DMS53 treated with DMSO at 0.1 percent for 48 hours (cell line): ENCODE data around the gene UQCRHL.

Experiments
- DNase-seq: peaks from one replicate; lab custom pipeline; 2025; ENCODE audit not compliant: unreplicated experiment; lab: John Stamatoyannopoulos, UW

The UQCRHL gene

GRCh38 chr1:15758953-15759661 is 48.3 kb downstream of the UQCRHL start:
- no peak for DNase-seq

GRCh38 chr1:15758343-15758931 is 49.0 kb downstream of the UQCRHL start, which contains the start of gene FBLIM1:
FBLIM1 (plus strand) TSS chr1:15758795; CDS start chr1:15764984, 6,189 bp downstream.
- no peak for DNase-seq

DNA sequence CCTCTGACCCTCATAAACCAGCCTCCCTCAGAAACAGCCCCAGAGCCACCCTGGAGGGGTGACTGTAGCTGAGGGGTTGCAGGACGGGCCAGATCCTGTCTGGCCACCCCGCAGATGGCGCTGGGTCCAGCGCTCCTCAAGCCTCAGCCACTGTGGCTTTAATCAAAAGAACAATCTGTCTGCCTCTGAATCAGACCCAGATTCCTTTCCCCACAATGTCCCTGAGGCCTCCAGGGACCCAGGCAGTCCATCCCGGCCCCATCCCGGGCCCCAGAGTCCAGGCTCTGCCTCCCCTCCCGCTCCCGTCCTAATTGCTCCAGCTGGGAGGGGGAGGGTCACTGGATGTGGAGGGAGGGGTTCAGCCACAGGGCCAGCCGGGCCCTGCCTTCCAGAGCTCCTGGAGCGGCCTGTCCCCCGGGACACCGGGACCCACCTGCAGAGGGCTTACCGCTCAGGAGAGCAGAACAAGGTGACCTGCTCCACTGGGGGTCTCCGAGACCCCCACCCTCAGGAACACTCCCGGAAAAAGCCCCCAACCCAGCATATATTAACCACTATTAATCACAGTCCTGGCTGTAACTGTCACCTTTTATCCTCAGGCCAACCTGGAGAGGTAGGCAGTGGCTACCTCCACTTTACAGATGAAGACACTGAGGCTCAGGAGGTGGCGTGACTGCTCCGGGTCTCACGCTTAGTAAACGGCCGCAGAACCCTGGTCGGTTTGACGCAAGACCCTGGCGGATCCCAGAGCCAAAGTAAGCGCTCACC is 49.7 kb downstream of the UQCRHL start:
- DNase-seq = no peak
